Heart left ventricle (tissue), 13 donors: ENCODE data around the gene BACH2.

Experiments used
- CTCF ChIP-seq, 12 donors: fragments of 200-600 bp; sonication (generic) in 4 of 12; IDR thresholded peaks; one replicate each; pipeline versions ENCODE4 v1.5.0 to v1.8.0; 2018 to 2022; ENCODE audit warnings: antibody characterized with exemption in 12 of 12, mild to moderate bottlenecking in 5 of 12
- POLR2A ChIP-seq, 2 donors: fragments of 450-650 bp; IDR thresholded peaks; one replicate each; pipeline ENCODE4 v1.6.1; 2017; ENCODE audit warnings: antibody characterized with exemption in 2 of 2, mild to moderate bottlenecking in 2 of 2, moderate library complexity in 2 of 2
- donor health status: ischemic (EF 13 %, LVEDD 7.1; RV severe dilation, severe dysfunction).
- donor health status: DM: no; HTN: yes; CAD: no.
- donor health status: DM: no; HTN: no; CAD: no.
- donor health status: ischemic (EF 25% LVEDD 6.9; RV normal size, moderate dysfunction).
- donor health status: ischemic (EF 25% LVEDD 5.7; RV mildly dilated, moderate dysfunction).
- donor health status: ischemic (EF 35%, LVEDD 5.7; RV mildly dilated, moderate dysfunction).
- donor health status: nonischemic (EF 11% LVEDD 7.7; RV severe dilation, severe dysfunction).
- donor health status: DM: yes; HTN: yes; CAD: no.
- donor health status: PGD.
- donor health status: ischemic (EF 29% LVEDD 5.4; RV normal size, mild dysfunction).
- donor health status: nonischemic (EF 23%, LVEDD 6.1; RV moderate dilation, normal function).

DNA sequence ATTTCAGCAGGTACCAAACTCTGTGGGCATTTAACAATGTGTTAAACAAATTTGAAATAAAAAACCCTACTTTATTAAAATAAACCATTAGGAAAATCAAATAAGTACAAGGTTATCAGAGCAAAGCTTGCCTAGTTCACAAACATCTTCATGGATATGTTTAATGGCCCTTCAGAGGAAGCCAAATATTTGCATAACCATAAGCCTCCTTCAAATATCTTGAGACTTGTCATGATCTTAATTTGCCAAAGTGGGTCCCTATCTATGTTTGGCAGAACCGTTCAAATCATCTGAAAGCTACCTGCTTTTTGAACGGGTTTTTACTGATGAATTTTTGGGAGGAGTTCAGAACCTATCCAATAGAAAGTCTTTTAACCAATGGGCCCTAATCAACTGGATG lies 176.3 kb downstream of the BACH2 start:
- TF ChIP-seq CTCF (IDR thresholded peaks at IDR 0.05) (no peak), POLR2A (IDR thresholded peaks at IDR 0.05) (no peak)
